NCI-H526 (cell line): ENCODE measurements around the gene INTS2.
A peak's percentile ranks its signal among the peaks of the same experiment; 100 is the strongest.
"Not testable (repeated sequence)": the region's sequence is repeated elsewhere in the genome, so short reads cannot be mapped to it uniquely, and the experiment has no call there.

ENCODE experiments used
- DNase-seq, 2 experiments: peaks; one replicate each; lab custom pipeline; 2025; lab: John Stamatoyannopoulos, UW

INTS2 gene

GRCh38 chr17:61847659-61848058, 80.1 kb downstream of the INTS2 start:
- DNase-seq = no peak

- DNase-seq = no peak
These were observed 80.9 kb downstream of the INTS2 start for GRCh38 chr17:61846761-61847375.

GRCh38 chr17:61846088-61846487, 81.7 kb downstream of the INTS2 start:
- no peak for DNase-seq

GRCh38 chr17:61843435-61843834, 84.3 kb downstream of the INTS2 start:
- no peak for DNase-seq

GRCh38 chr17:61842899-61843298, 84.9 kb downstream of the INTS2 start:
- DNase-seq = no peak

- DNase-seq = no peak
These were observed 88.4 kb downstream of the INTS2 start for GRCh38 chr17:61839300-61839786.

GRCh38 chr17:61837175-61838051, 90.4 kb downstream of the INTS2 start:
- peak in 1 of 2 experiments; percentile 76 for DNase-seq

- no peak for DNase-seq
These were observed 91.3 kb downstream of the INTS2 start for GRCh38 chr17:61836266-61837174.

- no peak for DNase-seq
These were observed 92.2 kb downstream of the INTS2 start for GRCh38 chr17:61835606-61836005.

- no peak for DNase-seq
These were observed 93.2 kb downstream of the INTS2 start for GRCh38 chr17:61834610-61835009.

GRCh38 chr17:61833536-61834193, 94.1 kb downstream of the INTS2 start:
- no peak for DNase-seq

- no peak for DNase-seq
These were observed 95.3 kb downstream of the INTS2 start for GRCh38 chr17:61832463-61832862.

- no peak for DNase-seq
These were observed 96.7 kb downstream of the INTS2 start for GRCh38 chr17:61831099-61831498.

- no peak for DNase-seq
These were observed 99.1 kb downstream of the INTS2 start for GRCh38 chr17:61828694-61829093.

GRCh38 chr17:61827649-61828395, 100.0 kb downstream of the INTS2 start:
- DNase-seq = no peak

- DNase-seq = not testable (repeated sequence)
These were observed 100.9 kb downstream of the INTS2 start for GRCh38 chr17:61826866-61827265.

- not testable (repeated sequence) for DNase-seq
These were observed 101.6 kb downstream of the INTS2 start for GRCh38 chr17:61826198-61826597.

GRCh38 chr17:61825448-61826137, 102.2 kb downstream of the INTS2 start:
- DNase-seq = no peak

GRCh38 chr17:61822326-61823285, 105.2 kb downstream of the INTS2 start:
- DNase-seq = no peak
